Hematopoietic multipotent progenitor cell treated with erythropoietin and hydrocortisone succinate and interleukin-3 and kit ligand, for 8 days (in vitro differentiated cells): ENCODE measurements around the gene LNX1.
"Not testable (repeated sequence)": the region's sequence is repeated elsewhere in the genome, so short reads cannot be mapped to it uniquely, and the experiment has no call there.

Experiments
- DNase-seq: peaks from one replicate; pipeline ENCODE4 v3.0.0-alpha.2; 2015

Gene LNX1

DNA sequence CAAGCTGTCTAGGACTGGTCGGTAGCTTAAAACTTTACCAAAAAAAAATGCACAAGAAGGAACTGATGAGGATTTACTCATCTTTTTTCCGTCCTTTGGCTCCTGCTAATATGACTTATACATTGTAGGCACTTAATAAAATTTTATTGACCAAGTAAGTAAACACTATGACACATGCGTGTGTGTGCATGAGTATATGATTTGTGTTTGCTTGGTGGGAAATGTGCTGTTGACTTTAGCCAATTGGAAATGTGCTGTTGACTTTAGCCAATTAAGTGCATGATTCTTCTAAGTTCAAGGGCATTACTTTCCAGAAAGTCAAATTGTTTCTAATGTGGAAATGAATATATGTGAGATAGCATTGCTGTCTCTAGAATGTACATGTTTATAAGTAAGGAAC lies 135.5 kb downstream of the LNX1 start:
- DNase-seq: no peak

DNA sequence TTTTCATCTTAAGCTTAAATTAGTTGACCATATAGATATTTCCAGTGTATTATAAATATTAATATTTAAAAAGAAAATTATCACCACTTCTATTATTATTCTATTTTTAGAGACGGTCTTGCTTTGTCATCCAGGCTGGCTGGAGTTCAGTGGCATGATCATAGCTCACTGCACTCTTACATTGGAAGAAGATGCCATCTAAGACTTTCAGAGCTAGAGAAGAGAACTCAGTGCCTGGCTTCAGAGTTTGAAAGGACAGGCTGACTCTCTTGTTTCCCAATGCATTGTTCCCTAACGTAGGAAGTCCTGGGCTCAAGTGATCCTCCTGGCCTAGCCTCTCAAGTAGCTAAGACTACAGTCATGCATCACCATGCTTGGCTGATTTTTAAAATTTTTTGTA lies 137.9 kb downstream of the LNX1 start:
- DNase-seq: no peak

DNA sequence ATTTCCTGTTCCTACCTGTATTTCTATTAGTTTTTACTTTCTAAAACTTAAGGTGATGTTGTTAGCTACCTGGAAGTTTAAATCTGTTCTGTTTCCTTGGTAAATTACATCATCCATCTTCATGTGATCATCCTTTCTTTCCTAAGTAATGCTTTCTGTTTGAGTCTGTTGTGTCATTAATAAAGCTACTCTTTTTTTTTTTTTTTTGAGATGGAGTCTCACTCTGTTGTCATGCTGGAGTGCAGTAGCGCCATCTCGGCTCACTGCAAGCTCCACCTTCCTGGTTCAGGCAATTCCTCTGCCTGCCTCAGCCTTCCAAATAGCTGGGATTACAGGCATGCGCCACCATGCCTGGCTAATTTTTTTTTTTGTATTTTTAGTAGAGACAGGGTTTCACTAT lies 140.5 kb downstream of the LNX1 start:
- DNase-seq: no peak

DNA sequence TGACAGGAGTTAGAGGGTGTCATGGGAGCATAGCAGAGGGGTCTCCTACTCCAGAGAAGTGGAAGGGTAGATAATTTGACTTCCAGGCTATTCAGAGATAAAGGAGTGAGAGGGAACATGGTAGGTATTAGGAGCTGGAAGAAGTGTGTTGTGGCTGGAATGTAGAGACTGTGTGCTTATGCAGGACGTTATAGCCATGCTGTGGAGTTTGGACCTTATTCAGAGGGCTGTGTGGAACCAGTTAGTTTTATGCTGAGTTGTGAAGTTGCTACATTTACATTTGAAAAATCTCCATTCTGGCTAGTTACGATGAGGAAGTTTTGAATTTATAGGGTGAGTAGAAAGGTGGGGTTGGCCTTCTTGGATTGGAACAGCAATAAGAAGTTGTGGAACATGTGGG lies 146.3 kb downstream of the LNX1 start:
- no peak for DNase-seq

DNA sequence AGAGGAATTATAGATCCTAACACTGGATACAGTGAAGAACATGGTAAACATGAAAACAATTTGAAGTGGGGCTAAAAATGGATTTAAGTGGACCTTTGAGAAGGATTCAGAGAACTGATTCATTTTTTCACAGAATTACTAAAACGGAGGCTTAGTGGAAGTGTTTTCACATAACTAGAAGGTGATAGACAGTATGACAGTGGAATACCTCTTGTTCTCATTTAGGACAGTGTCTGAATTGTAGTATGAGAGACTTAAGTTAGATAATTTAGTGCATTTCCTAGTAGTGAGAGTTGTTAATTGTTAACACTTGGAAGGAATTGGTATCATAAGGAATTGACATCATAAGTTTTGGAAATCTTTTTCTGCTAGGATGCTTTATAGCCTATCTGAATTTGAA lies 149.7 kb downstream of the LNX1 start:
- no peak for DNase-seq

DNA sequence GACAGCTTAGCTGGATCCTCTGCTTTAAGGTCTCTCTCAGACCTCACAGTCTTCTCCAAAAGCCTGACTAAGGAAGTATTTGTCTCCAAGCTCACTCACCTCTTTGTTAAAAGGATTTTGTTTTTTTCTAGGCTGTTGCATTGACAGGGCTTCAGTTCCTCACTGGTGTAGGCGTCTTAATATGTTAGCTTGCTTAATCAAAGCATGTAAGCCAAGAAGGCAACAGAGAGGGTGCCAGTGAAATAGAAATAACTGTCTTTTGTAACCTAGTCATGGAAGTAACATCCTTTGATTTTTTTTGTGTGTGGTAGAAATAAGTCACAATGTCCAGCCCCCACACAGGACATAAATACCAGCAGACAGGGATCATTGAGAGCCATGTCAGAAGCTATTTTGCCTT lies 155.0 kb downstream of the LNX1 start:
- no peak for DNase-seq

DNA sequence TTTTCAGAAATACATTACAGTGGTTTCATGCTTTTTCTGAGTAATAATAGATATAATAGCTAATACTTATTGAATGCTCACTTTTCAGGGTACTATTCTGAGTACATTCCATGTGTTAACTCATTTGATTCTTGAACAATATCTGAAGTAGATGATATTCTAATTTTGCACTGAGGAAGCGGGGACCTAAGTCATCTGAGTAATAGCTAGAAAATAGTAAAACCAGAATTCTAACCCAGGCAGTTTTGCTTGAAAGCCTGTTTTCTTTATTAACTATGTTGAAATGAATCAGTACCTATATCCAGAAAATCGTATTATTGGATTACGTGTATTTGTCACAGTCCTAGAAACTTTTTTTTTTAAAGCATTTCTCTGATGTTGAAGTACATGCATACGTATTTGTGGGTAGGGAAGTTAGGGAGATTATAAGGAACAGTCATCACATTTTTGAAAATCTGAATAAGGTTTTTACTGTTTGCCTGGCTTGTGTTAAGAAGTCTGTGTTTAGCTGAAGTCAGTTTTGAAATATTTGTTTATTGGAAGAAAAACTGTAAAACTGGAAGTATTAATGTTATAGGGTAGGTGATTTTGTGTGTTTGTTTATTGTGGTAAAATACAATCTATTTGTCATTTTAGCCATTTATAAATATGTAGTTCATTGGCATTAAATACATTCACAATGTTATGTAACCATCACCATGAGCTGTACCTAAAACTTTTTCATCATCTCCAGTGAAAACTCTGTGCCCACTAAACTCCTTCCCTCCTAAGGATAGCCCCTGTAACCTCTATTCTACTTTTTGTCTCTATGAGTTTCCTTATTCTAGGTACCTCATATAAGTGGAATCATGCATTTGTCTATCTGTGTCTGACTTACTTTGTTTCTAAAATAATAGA lies 158.5 kb downstream of the LNX1 start:
- no peak for DNase-seq

DNA sequence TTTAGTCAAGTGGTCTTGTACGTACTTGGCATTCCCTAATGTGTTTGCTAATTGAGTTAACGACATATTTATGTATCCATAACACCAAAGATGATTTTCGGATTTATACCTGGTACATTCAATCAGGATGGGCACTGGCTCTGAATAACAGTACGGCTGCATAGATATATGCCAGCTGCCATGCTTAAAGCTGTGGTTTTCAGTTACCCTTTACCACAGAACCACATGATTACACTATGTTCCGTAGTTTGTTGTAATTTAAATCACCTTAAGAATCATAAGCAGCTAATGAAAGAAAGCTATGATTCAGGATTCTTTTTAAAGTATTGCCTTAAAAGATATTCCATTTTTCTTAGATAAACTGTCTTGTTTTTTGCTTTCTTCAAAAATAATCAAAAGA lies 160.2 kb downstream of the LNX1 start:
- peak; percentile 8 for DNase-seq

DNA sequence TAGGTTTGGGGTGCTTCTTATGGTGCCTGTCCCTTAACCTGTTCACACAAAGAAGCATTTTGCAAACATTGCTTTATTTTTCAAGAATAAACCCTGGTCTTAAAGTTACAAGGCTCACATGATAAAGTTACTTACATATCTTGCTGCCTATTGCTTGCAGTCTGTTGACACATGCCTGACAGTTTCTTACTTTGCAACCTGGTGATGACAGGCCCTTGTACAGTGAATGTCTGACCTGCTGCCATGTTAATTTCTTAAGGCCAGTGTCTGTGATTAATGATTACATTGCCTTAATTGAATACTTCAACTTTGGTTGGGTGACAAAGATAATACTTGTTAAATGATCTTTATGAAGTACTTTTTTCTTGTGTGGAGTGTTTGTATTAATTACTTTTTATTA lies 163.9 kb downstream of the LNX1 start:
- no peak for DNase-seq

DNA sequence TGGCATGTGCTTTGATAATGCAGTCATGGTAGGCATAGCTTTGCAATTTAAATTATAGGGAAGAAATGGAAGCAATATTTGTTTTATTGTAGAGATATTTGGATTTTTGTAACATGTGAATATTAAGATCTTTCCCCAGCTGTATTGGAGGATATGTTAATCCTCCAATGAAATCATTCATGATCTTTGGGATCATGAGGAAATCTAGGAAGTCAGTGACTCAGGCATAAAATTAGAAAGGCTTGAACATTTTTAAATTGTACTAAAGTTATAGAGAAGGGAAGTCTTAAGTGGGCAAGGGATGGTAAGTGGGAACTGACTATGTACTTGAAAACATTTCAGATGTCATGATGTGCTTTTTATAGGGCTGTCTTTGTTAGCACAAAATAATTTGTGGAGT lies 167.0 kb downstream of the LNX1 start:
- no peak for DNase-seq

DNA sequence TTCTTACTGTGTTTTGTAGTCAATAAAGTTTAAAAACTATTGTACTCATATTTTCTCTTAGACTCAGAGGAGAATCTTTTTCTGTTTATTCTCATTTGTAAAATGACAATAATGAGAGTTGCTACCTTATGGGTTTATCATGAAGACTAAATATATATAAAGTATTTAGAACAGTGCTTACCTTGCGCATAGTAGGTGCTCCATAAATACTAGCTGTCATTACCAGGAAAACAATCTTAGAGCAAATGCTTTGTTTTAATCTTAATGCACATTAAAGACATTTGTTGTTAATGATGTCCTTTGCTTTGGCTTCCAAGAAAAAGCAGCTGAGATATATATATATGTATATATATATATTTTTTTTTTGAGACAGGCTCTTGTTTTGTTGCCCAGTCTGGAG lies 168.9 kb downstream of the LNX1 start:
- no peak for DNase-seq

DNA sequence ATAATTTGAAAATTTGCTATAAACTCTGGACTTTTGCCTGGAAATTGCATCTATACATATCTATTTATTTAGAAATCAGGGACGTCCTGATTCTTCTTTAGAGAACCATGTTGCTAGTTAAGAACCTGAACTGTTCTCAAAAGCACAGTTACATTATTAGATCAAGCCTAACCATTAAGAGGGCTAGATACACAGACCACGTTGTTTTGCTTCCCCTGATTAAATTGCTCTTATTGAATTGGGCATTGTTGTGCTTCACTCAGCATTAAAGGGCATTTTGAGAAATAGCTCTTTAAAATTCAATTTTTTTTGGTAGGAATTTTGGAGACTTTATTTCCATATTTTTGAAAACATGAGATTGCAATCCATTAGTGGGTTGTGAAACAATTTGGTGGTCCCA lies 169.5 kb downstream of the LNX1 start:
- DNase-seq: no peak

DNA sequence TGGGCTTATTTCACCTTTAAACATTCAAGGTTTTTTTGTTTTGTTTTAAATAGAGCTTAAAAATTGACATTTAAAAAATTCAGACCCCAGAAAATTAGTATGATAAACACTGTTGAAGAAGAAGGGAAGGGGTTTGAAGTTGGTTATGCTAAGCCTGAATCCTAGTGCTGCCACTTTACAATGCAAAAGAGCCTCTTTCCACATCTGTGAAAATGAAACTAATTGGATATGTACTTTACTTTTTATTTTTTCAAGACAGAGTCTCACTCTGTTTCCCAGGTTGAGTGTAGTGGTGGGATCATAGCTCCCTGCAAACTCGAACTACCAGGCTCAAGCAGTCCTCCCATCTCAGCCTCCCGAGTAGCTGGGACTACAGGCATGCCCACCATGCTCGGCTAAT lies 172.1 kb downstream of the LNX1 start:
- no peak for DNase-seq

DNA sequence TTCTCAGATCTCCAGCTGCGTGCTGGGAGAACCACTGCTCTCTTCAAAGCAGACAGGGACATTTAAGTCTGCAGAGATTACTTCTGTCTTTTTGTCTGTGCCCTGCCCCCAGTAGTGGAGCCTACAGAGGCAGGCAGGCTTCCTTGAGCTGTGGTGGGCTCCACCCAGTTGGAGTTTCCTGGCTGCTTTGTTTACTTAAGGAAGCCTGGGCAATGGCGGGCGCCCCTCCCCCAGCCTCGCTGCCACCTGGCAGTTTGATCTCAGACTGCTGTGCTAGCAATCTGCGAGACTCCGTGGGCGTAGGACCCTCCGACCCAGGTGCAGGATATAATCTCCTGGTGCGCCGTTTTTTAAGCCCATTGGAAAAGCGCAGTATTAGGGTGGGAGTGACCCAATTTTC lies 181.8 kb downstream of the LNX1 start:
- DNase-seq: not testable (repeated sequence)
